ENCODE data around the gene COL4A2.
A peak's percentile ranks its signal among the peaks of the same experiment; 100 is the strongest.

The COL4A2 gene

GRCh38 chr13:110280231-110280813 is 26.8 kb upstream of the COL4A2 start:
- Histone ChIP-seq H3K27ac (no peak overlapping the region), H3K4me3 (ENCODE audit: low read depth, low read length) (no peak overlapping the region), H3K9me3 (ENCODE audit: severe bottlenecking) (no peaks in the 10 kb centered on the region), H3K36me3 (no peaks in the 10 kb centered on the region), H3K27me3 (ENCODE audit: insufficient read depth, low read depth, severe bottlenecking) (no peaks in the 10 kb centered on the region)
- DNase-seq = no peak
- TF ChIP-seq CTCF (IDR thresholded peaks at IDR 0.05; ENCODE audit: low read depth, low read length) = no peak

GRCh38 chr13:110280985-110281688 is 25.9 kb upstream of the COL4A2 start:
- no peak overlapping the region for H3K27ac ChIP-seq
- no peak for TF ChIP-seq CTCF (IDR thresholded peaks at IDR 0.05; ENCODE audit: low read depth, low read length)
- H3K36me3 ChIP-seq = no peaks in the 10 kb centered on the region
- H3K4me3 ChIP-seq (ENCODE audit: low read depth, low read length) = no peak overlapping the region
- no peak for DNase-seq
- no peaks in the 10 kb centered on the region for H3K9me3 ChIP-seq (ENCODE audit: severe bottlenecking)
- no peaks in the 10 kb centered on the region for H3K27me3 ChIP-seq (ENCODE audit: insufficient read depth, low read depth, severe bottlenecking)

- peak; percentile 63 for DNase-seq
- no peak for TF ChIP-seq CTCF (IDR thresholded peaks at IDR 0.05; ENCODE audit: low read depth, low read length)
- no peaks in the 10 kb centered on the region for H3K9me3 ChIP-seq (ENCODE audit: severe bottlenecking)
Measured at GRCh38 chr13:110281736-110282135, 25.3 kb upstream of the COL4A2 start.

GRCh38 chr13:110282316-110282841 is 24.7 kb upstream of the COL4A2 start:
- Histone ChIP-seq H3K36me3 (no peaks in the 10 kb centered on the region), H3K9me3 (ENCODE audit: severe bottlenecking) (no peaks in the 10 kb centered on the region), H3K27ac (no peak overlapping the region), H3K4me3 (ENCODE audit: low read depth, low read length) (no peak overlapping the region), H3K27me3 (ENCODE audit: insufficient read depth, low read depth, severe bottlenecking) (no peaks in the 10 kb centered on the region)
- no peak for DNase-seq
- no peak for TF ChIP-seq CTCF (IDR thresholded peaks at IDR 0.05; ENCODE audit: low read depth, low read length)

More at GRCh38 chr13:110281736-110282135, 25.3 kb upstream of the COL4A2 start:
- Histone ChIP-seq H3K27ac (no peak overlapping the region), H3K4me3 (ENCODE audit: low read depth, low read length) (no peak overlapping the region), H3K36me3 (no peaks in the 10 kb centered on the region), H3K27me3 (ENCODE audit: insufficient read depth, low read depth, severe bottlenecking) (no peaks in the 10 kb centered on the region)

GRCh38 chr13:110283736-110284517 is 23.2 kb upstream of the COL4A2 start:
- Histone ChIP-seq H3K4me3 (ENCODE audit: low read depth, low read length) (no peak overlapping the region), H3K27ac (no peak overlapping the region), H3K36me3 (no peaks in the 10 kb centered on the region), H3K27me3 (ENCODE audit: insufficient read depth, low read depth, severe bottlenecking) (no peaks in the 10 kb centered on the region), H3K9me3 (ENCODE audit: severe bottlenecking) (no peaks in the 10 kb centered on the region)
- TF ChIP-seq CTCF (IDR thresholded peaks at IDR 0.05; ENCODE audit: low read depth, low read length) = no peak
- DNase-seq = no peak

All from WERI-Rb-1 (cell line).